GM21786 (cell line): ENCODE data around the gene PDE4B.
"Not testable (repeated sequence)": the region's sequence is repeated elsewhere in the genome, so short reads cannot be mapped to it uniquely, and the experiment has no call there.

ENCODE experiments used
- ATAC-seq: cut with Tn5 transposase; IDR thresholded peaks from one replicate; pipeline ENCODE4 v1.9.1; 2021; ENCODE audit not compliant: unreplicated experiment

PDE4B gene

DNA sequence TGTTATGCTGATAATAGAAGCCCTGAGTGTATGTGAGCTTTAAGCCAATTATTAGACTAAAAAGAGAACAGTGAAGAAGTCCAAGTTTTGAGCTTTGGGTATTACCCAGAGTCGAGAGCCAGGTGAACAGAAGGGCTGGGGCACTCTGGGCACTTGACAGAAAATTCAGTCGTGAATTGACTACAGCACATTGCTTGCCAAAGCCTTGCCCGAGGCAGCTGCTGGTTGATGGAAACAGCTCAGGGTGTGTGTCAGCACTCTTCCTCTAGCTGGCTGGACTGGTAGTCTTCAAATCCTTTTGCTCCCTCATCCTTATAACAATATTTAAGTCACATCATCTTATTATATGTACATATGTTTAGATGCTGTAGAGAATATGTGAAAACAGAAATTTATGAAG lies 21.3 kb downstream of the PDE4B start:
- ATAC-seq: no peak

DNA sequence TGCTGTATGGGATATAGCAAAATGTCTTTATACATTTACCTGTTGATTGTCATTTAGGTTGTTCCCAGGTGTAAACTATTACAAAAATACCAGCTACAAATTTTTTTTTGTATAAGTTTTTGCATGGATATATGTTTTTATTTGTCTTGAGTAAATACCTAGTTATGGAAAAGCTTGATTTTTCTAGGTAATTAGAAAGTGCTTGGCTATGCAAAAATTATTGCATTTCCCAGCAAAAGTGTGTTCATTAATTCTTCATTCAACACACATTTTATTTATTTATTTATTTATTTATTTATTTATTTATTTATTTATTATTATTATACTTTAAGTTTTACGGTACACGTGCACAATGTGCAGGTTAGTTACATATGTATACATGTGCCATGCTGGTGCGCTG lies 22.1 kb downstream of the PDE4B start:
- ATAC-seq: no peak

DNA sequence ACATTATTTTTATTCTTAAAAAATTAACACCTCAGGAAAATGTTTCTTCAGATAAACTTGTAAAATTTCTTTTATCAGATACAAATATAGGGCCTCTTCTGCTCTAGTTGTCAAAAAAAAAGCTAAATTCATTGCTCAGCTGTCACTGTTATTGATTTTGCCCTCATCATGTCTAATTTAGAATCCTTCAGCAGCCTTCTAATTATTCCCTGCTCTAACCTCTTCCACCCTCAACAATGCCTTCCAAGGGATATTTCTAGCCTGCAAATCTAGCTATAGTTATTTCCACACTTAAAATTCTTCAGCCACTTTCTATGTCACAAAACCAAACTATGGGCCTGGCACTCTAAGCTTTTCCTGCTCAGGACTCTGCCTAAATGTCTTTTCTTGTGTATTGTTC lies 25.2 kb downstream of the PDE4B start:
- ATAC-seq: no peak

DNA sequence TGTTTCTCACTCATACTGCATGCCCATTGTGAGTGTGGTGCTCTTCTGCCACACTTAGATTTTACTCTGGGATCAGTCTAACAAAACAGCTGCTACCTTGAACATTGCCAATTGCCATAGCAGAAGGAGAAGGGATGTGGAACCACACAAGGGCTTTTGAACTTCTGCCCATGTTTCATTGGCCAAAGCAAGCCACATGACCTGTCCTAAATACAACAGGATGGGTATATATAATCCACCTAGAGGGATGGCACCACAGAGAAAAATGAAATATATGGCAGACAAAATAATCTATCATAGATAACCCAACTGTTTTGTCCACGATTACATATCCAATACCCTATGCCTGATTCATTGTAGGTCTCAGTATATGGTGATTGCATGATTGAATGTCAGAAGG lies 26.3 kb downstream of the PDE4B start:
- ATAC-seq: no peak

DNA sequence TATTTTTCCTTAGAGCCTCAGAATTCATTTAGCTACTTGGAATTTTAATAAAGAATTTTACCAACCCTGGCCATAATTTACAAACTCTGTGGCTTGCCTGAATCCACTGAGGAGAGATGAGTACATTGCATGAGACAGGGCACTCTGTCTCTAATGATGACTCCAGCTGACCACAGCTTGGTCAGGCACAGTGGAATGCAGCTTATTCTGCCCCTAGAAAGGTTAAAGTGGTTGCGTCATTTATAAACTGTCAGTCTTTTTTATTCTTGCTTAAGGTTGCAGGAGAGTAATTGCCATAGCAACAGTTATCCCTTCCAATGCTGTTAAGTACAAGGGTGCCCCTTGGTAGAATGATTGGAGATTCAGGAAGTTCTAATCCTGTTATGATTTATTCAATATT lies 28.3 kb downstream of the PDE4B start:
- no peak for ATAC-seq

DNA sequence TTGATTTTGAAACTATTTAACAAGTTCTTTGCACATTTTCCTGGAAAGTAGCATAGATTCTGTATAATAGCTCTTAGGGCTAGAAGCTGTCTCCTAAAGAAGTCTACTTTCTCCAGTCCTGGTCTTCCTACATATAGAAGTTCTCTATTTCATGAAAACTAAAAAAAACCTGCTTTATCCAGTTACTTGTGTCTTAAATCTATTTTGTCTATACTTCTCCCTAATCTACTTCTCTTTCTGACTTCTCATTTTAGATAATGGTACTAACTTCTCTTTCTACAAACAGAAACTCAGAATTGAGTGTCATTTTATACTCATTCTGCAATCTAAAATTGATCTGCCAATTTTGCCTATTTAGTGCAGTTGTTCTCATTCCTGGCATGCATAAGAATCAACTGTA lies 28.7 kb downstream of the PDE4B start:
- ATAC-seq: no peak

GRCh38 chr1:65824103-65824502 lies 31.4 kb downstream of the PDE4B start:
- ATAC-seq: no peak

- no peak for ATAC-seq
These were observed 33.0 kb downstream of the PDE4B start for GRCh38 chr1:65825741-65826140.

DNA sequence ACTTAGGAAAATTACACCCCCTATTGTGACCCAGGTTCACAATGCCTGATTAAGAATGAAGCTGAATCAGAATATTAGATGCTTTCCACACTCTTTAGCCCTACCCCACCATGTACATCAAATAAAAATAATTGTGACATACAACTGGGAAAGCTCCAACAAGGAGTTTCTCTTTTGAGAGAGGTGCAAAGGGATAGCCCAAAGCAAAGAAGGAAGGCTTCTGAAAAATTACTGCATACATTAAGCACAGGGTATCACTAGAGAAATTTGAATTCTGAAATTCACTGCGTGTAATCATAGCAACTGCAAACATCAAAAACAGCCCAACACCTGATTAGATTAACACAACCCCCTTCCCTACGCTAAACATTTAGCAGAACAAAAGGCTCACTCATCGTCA lies 34.1 kb downstream of the PDE4B start:
- ATAC-seq: no peak

- ATAC-seq: no peak
These were observed 34.7 kb downstream of the PDE4B start for GRCh38 chr1:65827346-65827745.

GRCh38 chr1:65830306-65830705 lies 37.6 kb downstream of the PDE4B start:
- no peak for ATAC-seq

- ATAC-seq: no peak
These were observed 39.6 kb downstream of the PDE4B start for GRCh38 chr1:65832296-65832695.

DNA sequence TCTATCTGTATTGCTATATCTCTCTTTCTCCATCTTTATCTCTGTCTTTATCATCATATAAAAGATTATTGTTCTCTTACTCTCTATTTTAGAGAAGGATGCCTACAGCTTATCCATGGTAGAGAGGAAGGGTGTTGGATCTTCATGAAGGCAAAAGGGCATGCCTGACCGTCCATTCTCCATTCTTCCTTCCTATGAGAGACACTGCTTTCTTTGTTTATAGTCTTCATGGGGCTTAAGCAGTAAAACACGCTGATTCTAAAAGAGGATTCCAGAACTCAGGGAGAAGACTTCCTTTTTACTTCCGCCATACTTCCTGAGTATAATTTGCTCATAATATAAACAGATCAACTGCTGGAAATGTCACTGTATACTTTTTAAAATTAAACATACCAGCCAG lies 44.0 kb downstream of the PDE4B start:
- no peak for ATAC-seq

- no peak for ATAC-seq
These were observed 48.0 kb downstream of the PDE4B start for GRCh38 chr1:65840683-65841082.

DNA sequence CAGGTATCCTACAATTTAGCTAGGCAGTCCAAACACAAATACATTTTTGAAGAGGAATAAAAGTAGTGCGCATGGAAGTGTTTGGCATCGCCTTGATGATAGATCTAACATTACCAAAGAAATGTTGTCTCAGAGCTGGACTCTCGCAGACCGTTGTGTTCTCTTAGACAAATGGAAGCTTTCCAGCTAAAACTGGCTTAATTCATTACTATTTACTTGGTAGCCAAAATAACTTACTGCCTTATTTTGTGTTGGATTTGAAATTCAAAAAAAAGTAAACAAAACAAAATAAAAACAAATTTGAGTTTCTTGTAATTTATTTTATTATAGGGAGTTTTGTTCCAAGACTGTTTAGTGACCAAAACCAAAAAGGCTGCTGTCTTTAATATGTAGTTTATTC lies 51.6 kb downstream of the PDE4B start:
- no peak for ATAC-seq

- no peak for ATAC-seq
These were observed 52.3 kb downstream of the PDE4B start for GRCh38 chr1:65844821-65845534.

- no peak for ATAC-seq
These were observed 52.9 kb downstream of the PDE4B start for GRCh38 chr1:65845535-65846060.

- ATAC-seq: no peak
These were observed 54.2 kb downstream of the PDE4B start for GRCh38 chr1:65846866-65847265.

DNA sequence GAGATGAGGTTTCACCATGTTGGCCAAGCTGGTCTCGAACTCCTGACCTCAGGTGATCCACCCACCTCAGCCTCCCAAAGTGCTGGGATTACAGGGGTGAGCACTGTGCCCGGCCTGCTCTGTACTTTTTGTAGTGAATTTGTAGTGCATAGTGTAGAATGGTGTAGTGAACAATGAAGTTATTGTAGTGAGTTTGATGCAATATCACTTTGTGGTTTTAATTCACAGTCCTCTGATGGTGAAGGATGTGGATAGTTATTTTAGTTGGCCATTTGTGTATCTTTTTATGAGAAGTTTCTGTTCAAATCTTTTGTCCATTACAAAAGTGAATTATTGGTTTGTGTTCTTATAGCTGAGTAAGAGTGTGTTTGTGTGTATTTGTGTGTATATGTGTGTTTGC lies 57.6 kb downstream of the PDE4B start:
- no peak for ATAC-seq

- ATAC-seq: not testable (repeated sequence)
These were observed 63.9 kb downstream of the PDE4B start for GRCh38 chr1:65856591-65856990.

- ATAC-seq: no peak
These were observed 73.7 kb downstream of the PDE4B start for GRCh38 chr1:65866439-65866838.

DNA sequence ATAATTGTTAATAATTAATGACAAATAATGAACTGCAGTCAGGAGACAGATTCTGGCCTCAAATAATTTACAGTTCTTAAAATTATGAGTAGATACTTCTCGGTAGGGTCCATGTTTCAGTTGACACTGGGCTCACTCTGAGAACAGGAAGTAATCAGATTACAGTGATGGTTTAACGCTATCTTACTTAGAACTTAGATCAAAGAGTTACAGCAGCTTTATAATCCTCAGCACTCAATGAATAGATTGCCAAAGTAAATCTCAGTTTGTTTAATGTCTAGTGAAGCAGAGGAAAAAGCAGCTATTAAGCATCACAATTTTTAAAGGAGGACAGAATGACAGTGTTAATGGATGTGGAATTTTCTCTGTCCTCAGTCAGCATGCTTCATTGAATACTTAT lies 79.6 kb downstream of the PDE4B start:
- ATAC-seq: no peak

DNA sequence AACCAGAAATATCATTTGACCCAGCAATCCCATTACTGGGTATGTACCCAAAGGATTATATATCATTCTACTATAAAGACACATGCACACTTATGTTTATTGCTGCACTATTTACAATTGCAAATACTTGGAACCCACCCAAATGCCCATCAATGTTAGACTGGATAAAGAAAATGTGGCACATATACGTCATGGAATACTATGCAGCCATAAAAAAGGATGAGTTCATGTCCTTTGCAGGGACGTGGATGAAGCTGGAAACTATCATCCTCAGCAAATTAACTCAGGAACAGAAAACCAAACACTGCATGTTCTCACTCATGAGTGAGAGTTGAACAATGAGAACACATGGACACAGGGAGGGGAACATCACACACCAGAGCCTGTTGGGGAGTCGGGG lies 85.6 kb downstream of the PDE4B start:
- not testable (repeated sequence) for ATAC-seq
